GM21447 (cell line): ENCODE measurements around the gene DBH.

Source experiments
- ATAC-seq: cut with Tn5 transposase; IDR thresholded peaks from one replicate; pipeline ENCODE4 v1.9.1; 2021; ENCODE audit not compliant: unreplicated experiment

Gene DBH

DNA sequence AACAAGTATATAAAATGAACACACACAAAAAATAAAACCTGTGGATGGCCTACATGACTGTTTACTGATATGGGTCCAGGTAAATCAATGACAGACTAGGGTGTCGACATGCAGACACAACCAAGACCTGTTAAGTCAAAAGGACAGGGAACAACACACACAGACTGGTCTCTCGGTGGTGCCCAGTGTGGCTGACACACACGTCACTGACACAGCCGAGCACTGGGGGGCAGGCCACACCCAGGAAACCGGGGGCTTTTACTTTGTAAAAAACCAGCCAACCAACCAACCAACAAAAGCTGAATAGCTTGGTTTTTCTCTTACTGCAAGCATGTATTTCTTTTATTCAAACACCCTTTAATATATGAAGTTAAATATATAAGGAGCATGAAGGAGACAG lies 31.9 kb upstream of the DBH start:
- ATAC-seq, result no peak

DNA sequence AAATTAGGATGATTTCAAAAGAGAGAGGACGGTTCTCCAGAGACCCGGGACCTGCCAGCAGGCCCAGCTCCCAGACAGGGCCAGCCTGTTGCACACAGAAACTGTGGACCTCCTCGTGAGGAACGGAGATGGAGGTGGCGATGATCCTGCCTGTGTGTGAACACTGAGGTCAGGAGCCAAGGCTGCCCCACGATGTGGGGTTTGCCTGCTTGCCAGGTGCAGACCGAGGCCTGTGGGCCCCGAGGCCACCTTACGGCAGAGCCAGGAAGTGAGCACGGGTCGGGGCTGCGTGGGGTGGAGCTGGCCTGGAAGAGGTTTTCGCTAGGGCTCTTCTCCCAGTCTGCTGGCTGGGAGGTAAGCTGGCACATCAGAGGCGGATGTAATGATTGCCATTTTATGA lies 31.3 kb upstream of the DBH start:
- ATAC-seq, result no peak

DNA sequence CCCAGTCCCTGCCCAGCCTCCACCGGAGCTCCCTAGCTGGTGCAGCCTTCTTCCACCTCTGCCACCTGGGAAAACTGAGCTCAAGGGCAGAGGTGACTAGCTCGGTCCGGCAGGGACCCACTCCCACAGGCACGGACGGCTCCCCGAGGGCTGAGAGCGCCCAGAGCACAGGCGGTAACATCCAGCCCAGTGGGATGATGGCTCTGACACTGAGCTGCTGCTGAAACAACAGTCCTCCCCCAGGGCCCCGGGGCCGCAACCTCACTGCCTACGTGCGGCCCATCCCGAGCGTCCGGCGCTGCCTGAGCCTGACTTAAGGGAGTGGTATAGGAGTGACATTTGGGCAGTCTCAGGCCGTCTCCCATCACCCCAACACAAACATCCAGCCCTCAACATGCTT lies 30.7 kb upstream of the DBH start:
- ATAC-seq, result no peak

DNA sequence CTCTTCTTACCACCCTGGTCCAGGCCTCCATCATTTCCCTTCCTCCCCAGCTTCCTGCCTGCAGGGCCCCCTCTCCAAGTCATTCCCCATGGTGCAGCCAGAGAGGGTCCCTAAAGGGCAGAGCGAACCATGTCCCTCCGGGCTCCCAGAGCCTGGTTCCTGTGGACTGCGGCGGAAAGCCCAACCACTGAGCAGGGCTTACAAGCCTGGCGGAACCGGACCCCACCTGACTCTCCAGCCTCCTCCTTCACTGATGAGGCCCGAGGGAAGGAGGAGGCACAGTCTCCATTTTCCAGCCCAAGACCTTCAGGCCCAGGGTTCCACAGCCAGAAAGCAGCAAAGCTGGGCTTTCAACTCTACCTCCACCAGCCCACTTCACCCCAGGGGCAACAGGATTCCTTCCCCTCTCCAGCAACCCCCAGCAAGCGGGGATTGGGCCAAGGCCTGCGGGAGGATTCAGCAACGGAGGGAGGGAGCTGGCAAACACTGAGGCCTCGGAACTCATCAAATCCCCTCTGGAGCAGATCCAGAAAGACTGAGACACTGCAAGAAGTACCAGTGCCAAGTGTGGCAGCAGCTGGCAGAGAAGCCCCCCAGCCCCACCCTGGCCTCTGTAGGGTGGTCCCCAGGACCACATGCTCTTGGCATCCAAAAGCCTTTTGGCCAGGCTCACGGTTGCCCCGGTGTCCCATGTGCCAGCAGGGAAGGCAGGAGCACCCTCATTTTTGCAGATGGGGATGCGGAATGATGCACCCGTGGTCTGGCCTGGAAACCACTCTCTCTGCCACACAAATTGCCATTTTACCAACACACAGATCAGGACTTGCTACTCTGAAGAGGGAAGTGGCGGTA lies 30.1 kb upstream of the DBH start:
- ATAC-seq, result no peak

DNA sequence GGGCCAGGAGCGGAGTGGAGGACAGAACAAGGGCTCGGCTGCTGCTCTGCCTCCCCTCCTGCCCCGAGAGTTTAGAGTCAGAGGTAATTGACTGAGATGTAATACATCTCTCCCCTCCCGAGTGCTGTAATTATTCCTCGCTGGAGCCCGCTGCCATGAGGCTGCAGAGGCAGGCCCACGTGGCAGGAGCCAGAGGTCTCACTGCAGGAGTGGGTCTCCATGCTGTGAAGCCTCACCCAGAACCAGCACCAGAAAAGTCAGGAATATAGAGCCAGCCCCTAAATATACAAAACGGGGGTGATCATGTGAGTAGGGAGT lies 29.5 kb upstream of the DBH start:
- ATAC-seq, result no peak

DNA sequence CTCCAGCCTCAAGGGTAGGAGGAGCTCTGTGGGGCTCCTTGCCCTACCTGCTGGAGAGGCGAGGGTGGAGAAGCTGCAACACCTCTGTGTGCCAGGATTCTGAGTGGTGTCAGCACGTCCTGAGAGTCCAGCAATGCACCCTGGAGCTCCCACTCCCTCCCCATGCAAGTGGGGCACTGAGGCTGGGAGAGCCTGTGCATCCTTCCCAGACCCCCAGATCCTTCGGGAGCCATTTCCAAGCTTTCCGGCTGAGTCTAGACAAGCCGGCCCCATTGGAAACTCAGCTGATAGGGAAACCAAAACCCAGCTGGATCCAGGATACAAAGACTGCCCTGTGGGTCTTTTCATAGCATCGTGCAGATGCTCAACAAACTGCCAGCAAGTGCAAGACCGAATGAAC lies 28.8 kb upstream of the DBH start:
- ATAC-seq, result no peak

DNA sequence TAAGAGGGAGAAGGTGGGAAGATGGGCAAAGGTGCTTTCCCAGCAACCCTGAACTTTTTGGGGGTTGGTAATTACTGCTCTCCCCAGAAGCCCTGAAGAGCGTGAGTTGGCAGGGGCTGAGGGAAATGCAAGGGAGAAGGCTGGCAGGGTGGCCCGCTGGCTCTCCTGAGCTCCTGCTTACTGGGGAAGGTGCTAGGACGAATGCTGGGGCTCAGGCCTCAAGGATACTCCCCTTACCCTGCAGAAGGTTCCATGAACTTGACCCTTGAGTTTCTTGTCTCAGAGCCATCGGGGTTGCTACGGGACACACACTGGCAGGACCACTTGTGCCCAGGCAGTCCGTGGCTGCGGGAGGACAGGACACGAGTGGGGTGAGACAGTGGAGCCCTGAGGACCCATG lies 28.2 kb upstream of the DBH start:
- no peak for ATAC-seq

DNA sequence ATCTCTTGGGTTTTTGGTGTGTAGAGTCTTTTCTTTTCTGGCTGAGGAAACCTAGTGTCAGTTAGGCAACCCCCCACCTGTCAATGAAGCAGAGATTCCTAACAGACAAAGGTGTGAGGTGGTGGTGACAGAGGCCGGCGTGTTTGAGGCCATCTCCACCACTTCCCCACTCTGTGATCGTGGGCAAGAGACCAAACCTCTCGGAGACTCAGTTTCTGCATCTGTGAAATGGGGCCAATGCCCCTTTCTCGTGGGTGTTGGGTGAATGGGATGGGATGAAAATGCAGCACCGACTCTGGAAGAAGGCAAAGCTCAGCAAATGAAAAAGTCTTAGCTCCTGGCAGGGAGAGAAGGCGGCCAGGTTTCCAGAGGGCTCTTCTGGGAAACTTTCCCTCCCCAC lies 27.8 kb upstream of the DBH start:
- no peak for ATAC-seq

DNA sequence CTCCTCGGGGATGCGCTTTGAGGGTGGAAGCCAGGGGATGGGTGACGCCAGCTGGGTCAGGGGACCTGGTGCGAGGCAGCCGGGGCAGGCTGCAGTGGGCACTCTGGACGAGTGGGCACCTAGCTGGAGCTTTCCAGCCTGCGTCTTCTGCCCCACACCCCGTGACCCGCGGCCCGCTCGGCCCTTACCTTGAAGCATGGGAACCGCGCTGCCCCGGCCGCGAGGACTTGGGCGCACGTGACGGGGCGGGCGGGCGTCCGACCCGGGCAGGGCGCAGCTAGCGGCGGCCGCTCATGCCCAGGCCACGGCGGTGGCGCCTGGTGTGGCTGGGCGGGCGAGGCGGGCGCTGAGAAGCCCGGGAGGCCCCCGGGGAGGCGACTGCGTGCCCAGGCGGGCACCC lies 27.3 kb upstream of the DBH start:
- no peak for ATAC-seq

DNA sequence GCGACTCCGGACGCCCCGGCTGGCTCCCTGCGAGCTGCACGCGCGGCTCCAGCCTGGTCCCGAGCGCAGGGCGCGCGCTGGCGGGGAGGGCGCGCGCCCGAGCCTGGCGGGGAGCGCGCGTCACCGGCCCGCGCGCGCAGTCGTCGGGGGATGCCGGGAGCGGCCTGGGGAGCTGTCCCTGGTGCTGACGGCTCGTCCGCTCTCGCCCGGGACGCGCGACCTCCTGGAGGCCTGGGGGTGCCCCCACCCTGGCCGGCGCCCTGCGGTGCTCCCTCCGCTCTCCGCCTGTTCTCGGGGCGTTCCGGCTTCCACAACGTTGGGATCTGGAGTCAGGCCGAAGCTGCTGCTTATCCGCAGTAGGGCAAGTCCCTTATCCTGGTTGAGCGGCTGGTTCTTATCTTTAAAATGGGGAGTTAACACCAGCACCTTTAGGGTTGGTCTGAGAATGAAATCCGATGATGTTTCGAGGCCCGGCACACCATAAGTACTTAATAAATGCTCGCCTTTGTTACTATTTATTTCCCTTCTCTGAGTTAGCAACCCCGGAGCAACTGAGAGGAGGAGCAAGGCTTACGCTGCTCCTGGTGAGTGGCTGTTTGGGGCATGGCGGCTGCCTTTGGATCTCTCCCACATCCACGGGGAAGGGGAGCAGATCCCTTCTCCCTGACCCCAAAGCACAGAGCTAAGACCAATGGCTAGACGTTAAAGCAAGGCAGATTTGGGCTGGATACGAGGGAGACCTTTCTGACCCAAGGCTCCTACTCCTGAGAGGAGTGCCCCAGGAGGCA lies 26.7 kb upstream of the DBH start, which contains the start of gene FAM163B:
TSS of gene FAM163B (minus strand) at position 79 of the 788 bp plus-strand sequence. CDS start 29,166 bp downstream, outside the sequence.
- no peak for ATAC-seq

DNA sequence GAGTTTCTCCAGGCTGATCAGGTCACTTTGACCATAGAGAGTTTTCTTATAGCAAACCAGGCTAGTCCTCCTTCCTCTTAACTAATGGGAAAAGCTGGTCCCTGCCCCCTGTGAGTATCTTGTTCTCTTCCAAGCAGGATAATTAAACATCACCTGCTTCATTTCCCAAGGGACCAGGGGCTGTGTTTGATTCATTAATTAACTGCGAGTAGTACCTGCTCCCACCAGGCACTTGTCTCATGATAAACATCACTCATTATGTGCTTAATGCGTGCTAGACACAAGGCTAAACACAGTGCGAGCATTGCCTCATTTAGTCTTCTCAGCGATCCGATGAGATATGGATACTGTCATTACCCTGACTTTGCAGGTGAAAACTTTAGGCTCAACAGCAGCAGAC lies 25.3 kb upstream of the DBH start:
- no peak for ATAC-seq

DNA sequence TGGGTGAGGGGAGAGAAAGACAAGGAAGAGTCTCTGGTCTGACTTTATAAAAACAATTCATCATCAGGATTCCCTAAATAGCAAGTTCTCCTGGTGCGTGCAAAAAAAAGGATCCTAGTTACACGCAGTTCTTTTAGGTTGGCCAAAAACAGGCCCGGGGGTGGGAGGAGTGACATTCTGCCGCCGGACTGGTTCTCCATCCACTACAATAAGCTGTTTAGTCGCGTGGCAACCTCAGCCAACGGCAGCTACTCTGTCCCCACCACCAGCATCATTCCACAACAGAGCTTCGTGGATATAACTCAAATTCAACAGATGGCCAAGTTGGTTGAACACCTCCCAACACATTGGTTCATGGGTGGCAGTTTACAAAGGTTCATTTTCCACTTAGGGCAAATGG lies 24.1 kb upstream of the DBH start:
- no peak for ATAC-seq

DNA sequence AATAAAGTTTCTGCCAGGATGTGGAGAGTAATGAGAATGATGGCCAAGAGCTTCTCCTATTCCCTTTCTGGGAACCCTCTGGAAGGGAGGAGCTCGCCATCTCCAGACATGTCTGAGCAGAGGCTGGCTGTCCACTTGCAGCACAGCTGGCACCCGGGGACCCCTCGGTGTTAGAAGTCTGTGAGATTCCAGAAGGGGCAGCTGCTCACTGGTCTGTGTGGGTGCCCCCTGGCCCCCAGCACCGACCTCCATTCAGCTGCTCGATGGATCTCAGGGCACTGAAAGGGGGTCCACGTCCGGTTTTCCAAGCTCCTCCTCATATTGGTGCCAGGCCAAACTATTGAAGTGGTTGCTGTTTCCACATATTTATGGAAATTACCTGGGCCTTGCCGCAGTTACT lies 23.3 kb upstream of the DBH start:
- no peak for ATAC-seq

DNA sequence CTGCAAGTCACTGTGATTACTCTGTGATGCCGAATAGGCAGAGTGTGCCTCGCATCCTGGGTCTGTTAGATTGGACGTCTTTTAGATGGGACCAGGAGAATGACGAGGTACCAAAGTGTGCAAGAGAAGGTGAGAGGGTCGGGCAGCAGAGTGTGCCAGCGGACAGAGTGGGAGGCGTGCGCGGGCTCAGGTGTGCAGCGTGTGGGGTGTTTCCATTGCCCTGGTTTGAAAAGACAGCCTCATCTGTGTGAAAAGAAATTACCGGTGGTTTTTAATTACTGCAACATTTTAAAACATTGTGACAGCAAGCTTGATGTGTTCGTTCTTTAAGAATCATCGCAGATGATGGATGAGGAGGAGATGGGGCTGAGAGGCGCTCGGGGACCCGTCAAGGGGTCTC lies 22.7 kb upstream of the DBH start:
- no peak for ATAC-seq

DNA sequence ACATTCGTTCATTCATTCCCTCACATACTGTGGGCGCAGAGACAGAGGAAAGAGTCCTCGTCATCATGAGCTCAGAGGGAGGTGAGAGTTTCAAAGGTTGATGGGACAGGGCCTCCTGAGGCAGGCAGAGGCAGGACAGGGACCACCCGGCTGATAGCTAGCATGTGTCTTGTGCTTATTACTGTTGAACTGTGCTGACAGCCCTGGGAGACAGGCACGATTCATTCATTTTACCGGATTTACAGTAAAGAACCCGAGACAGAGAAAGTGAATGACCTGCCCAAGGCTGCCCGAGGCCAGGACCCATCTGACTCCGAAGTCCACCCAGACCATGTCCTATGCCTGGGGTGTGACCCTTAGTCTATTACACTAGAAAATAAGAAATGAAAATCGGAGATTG lies 22.1 kb upstream of the DBH start:
- ATAC-seq, result no peak

DNA sequence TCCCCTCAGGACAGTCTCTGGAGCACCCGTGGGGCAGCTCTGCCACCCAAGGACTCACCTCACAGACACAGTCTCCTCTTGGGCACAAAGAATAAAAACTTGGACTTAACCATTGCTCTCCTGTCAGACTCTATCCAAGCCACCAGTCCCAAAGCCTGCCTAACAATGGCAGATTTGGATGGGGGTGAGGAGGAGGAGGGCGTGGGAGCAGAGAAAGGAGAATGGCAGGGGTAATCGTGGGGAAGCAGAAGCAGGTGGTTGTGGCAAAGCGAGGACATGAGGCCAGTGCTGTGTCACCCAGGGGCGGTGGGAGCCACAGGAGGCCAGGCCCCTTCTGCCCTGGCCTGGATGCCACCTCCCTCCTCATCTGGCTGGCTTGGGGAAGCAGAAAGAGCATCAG lies 21.5 kb upstream of the DBH start:
- ATAC-seq, result no peak

DNA sequence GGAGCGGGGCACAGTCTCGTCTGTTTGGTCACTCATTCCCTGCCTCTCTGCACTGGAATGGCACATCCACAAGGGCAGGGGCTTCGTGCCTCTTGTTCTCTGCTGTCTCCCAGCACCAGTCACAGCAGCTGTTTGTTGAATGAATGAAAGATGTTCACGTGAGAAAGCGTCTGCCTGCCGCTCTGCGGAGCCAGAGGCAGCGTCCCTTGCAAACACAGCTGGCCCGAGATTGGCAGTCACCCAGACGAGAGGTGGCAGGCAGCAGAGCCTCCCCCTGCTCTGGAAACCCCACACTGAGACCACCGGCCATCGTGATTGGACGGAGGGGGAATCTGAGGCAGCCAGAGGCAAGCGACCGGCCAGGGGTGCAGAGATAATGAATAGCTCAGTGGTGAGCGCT lies 21.0 kb upstream of the DBH start:
- ATAC-seq, result no peak

DNA sequence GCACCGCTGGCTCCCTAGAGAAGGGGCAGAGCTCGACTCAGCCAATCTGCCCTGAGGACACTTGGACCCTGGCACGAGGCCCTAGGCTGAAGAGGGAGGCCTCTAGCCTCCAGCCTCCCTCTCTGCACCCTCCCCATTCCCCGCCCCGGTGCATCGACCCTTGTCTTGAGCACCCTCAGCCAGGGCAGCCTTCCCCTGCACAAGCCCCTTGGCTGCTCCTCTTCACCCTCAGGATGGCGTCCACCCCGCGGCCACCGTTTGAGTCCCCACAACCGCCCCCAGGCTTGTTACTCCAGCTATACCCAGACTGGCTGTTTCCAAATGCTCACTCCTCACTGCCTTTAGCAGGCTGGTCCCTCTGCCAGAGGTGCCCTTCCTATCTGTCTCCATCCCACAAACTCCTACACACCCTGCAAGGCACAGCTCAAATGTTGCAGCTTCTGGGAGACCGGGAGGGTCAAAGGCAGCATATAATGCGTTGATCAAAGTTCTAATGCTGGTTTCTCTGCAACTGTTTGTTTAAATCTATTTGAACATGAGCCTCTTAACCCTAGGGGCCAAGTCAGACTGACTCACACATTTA lies 20.5 kb upstream of the DBH start:
- no peak for ATAC-seq

DNA sequence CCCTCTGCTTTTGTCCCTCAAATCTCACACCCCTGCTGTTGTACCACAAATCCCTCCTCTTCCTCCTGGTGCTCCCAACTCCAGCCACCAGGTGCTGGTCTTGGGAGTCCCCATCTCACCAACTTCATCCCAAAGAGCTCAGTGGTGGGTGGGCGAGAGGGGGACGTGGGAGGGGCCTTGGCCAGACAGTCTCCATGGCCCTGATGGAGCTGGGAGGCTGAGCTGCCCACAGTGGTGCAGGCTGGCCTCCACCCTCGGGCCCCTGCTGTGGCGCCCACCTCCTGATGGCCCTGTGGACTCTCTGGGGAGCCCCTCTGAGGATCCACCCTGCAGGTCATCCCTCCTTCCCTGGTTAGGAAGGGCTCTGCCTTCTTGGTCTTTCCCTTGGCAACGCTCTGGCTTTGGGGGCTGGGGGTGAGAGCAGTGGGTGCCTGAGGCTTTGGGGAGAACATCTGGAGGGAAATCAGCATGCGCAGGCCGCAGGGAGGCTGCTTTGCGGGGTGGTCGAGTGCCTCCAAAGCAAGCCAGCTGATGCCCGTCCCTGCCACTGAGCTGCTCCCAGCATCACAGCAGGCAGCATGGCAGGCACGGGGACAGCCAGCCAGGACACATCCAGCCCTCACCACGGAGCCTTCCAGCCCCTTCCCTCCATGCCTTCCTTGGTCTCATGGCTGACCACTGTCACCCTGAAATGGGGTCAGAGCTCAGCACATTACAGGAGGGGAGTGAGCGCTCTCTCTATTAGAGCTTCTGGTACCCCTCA lies 19.3 kb upstream of the DBH start:
- ATAC-seq, result no peak

DNA sequence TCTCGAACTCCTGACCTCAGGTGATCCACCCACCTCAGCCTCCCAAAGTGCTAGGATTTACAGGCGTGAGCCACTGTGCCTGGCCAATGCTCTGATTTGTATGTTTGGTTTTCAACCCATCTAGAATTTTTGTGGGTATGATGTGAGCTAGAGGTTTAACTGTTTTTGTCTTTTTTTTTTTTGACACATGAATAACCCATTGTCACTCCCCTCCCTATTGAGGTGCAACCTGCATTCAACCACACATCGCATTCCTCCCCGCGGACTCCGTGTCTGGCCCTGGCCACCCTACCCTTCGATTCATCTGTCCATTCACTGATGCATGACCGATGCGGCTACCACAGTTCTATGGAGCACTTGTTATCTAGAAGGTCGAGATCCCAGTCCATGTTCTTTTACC lies 17.4 kb upstream of the DBH start:
- no peak for ATAC-seq

DNA sequence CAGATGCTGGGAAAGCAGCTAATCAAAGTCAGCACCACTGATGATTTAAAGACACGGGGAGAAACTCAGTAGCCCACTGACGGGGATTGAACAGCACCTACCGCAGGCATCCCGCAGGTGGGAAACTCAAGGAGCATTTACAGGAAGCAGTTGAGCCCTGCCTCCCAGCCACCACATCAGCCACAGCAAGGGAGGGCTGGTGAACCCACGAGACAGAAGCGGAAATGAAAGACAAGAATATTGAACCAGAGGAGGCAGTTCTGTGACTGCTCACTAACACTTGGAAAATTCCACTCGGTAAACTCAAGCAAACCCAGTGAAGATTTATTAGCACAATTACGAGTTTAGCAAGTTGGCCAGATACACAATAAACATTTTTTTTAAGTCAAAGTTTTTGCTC lies 16.4 kb upstream of the DBH start:
- ATAC-seq, result no peak
